Germinal center (tissue), 1 donor: ENCODE results near the gene BACH1.

ENCODE experiments used
- DNase-seq: peaks from one replicate; pipeline ENCODE4 v3.0.0; 2012; ENCODE audit warnings: mixed read lengths, low spot score

BACH1 gene

GRCh38 chr21:29382030-29382654, 83.4 kb downstream of the BACH1 start:
- no peak for DNase-seq

- DNase-seq = no peak
Measured at GRCh38 chr21:29384683-29385359, 86.1 kb downstream of the BACH1 start.

- DNase-seq = no peak
Measured at GRCh38 chr21:29385934-29386520, 87.3 kb downstream of the BACH1 start.

DNA sequence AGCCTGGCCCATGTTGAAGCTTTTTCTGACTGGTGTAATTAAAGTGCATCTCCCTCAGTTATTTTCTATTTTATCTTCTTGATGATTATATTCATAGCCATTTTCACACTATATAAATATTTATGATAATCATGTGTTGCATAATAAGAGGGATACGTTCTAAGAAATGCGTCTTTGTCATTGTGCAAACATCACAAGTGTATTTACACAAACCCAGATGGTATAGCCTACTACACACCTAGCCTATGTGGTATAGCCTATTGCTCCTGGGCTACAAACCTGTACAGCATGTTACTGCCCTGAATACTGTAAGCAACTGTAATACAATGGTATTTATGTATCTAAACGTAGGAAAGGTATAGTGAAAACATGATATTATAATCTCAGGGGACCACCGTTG, 88.1 kb downstream of the BACH1 start:
- no peak for DNase-seq

DNA sequence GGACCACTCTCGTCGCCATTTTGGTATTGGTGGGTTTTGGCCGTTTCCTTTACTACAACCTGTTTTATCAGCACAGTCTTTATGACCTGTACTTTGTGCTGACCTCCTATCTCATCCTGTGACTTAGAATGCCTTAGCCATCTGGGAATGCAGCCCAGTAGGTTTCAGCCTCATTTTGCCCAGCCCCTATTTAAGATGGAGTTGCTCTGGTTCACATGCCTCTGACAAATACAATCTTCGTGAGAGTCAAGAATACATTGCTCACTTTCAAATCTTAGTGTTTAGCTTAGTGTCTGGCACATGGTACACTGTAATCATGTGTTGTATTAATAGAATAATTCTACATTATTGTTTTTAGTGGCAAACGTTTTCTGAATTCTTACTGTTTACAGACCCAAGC, 88.9 kb downstream of the BACH1 start:
- DNase-seq = no peak

- no peak for DNase-seq
Measured at GRCh38 chr21:29389136-29389535, 90.4 kb downstream of the BACH1 start.

- no peak for DNase-seq
Measured at GRCh38 chr21:29390778-29391177, 92.1 kb downstream of the BACH1 start.

GRCh38 chr21:29394051-29394450, 95.3 kb downstream of the BACH1 start:
- DNase-seq = no peak
